Adrenal gland (tissue), 5 donors: ENCODE data around the gene ARHGEF12.

ENCODE experiments used
- POLR2A ChIP-seq, 2 donors: fragments of 450-650 bp; IDR thresholded peaks; one replicate each; pipeline ENCODE4 v1.6.1; 2017; ENCODE audit warnings: antibody characterized with exemption in 2 of 2, mild to moderate bottlenecking in 2 of 2, moderate library complexity in 1 of 2
- TF ChIP-seq, protein P1 (sequence below), 6 experiments: fragments of 450-650 bp in 4 of 6; fragments of 200-600 bp in 2 of 6; sonication (generic) in 1 of 6; IDR thresholded peaks; 1 replicate in 5 of 6; 2 replicates in 1 of 6; pipeline versions ENCODE4 v1.5.1 to v1.8.0; 2016 to 2021; ENCODE audit warnings: antibody characterized with exemption in 6 of 6, mild to moderate bottlenecking in 2 of 6, moderate library complexity in 1 of 6
- donor health status: DM: no; HTN: no; CAD: no.

DNA sequence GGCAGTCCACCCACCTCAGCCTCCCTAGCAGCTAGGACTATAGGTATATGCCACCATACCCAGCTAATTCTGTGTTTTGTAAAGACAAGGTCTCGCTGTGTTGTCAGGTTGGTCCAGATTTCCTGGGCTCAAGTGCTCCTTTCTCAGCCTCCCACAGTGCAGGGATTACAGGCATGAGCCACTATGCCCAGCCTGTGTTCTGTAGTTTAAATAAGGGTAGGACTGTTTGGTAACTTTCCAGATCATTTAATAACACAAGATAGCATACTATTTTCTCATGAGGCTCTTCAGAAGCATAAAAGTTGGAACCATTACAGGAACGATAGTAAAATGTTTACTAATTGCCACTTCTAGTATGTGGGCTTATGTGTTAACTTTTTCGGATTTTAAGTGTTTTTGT lies 137.3 kb downstream of the ARHGEF12 start:
- TF ChIP-seq, protein P1, sequence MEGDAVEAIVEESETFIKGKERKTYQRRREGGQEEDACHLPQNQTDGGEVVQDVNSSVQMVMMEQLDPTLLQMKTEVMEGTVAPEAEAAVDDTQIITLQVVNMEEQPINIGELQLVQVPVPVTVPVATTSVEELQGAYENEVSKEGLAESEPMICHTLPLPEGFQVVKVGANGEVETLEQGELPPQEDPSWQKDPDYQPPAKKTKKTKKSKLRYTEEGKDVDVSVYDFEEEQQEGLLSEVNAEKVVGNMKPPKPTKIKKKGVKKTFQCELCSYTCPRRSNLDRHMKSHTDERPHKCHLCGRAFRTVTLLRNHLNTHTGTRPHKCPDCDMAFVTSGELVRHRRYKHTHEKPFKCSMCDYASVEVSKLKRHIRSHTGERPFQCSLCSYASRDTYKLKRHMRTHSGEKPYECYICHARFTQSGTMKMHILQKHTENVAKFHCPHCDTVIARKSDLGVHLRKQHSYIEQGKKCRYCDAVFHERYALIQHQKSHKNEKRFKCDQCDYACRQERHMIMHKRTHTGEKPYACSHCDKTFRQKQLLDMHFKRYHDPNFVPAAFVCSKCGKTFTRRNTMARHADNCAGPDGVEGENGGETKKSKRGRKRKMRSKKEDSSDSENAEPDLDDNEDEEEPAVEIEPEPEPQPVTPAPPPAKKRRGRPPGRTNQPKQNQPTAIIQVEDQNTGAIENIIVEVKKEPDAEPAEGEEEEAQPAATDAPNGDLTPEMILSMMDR (IDR thresholded peaks at IDR 0.05): no peak
- no peak for TF ChIP-seq POLR2A (IDR thresholded peaks at IDR 0.05)
